Skeletal muscle tissue (tissue), 4 donors: ENCODE results near the gene TULP4. TPM values are rescaled to one million over a fixed set of nuclear protein-coding genes. Genes with fewer than 3 reads are reported as not detected.
"Not testable (repeated sequence)": the region's sequence is repeated elsewhere in the genome, so short reads cannot be mapped to it uniquely, and the experiment has no call there.

ENCODE experiments used
- H3K27ac ChIP-seq: one replicate; pipeline ENCODE4 v1.7.0; 2013; ENCODE audit warnings: mild to moderate bottlenecking, low read depth, low read length, inconsistent platforms
- H3K27me3 ChIP-seq, 3 donors: one replicate each; pipeline ENCODE4 v1.7.0; 2013; ENCODE audit warnings: low read length in 3 of 3; ENCODE audit not compliant: control insufficient read depth in 3 of 3, insufficient read depth in 3 of 3
- H3K36me3 ChIP-seq, 3 donors: one replicate each; pipeline ENCODE4 v1.7.0; 2013; ENCODE audit warnings: low read length in 3 of 3; ENCODE audit not compliant: control insufficient read depth in 3 of 3, insufficient read depth in 3 of 3
- H3K4me1 ChIP-seq, 3 donors: one replicate each; pipeline ENCODE4 v1.7.0; 2013; ENCODE audit warnings: low read length in 3 of 3, mild to moderate bottlenecking in 3 of 3; ENCODE audit not compliant: control insufficient read depth in 3 of 3, insufficient read depth in 3 of 3
- H3K4me3 ChIP-seq, 3 donors: one replicate each; pipeline ENCODE4 v1.7.0; 2013; ENCODE audit warnings: low read length in 3 of 3
- H3K9ac ChIP-seq, 3 donors: one replicate each; pipeline ENCODE4 v1.7.0; 2013; ENCODE audit warnings: low read length in 3 of 3, mild to moderate bottlenecking in 3 of 3, moderate library complexity in 2 of 3, low read depth in 1 of 3
- H3K9me3 ChIP-seq, 3 donors: one replicate each; pipeline ENCODE4 v1.7.0; 2013; ENCODE audit warnings: low read length in 3 of 3; ENCODE audit not compliant: control insufficient read depth in 3 of 3
- total RNA-seq: library from RNA; depleted of rRNA; stranded (reverse); fragments of >200 nt; gene quantifications from one replicate; pipeline ENCODE4 v1.2.3, GENCODE V29; 2014
- donor health status: Osteomylitis.

TULP4 gene
- total RNA-seq, 1 donor from 2014 or later = 634 TPM

- peaks cover 0 to under 1% (median 0%) of the 10 kb centered on the region in 3 donors for H3K9me3 ChIP-seq
- H3K4me1 ChIP-seq = peaks cover 0 to 5% (median 4%) of the 10 kb centered on the region in 3 donors
- H3K27me3 ChIP-seq = no peaks in the 10 kb centered on the region
- H3K36me3 ChIP-seq = no peaks in the 10 kb centered on the region
- H3K4me3 ChIP-seq = no peak overlapping the region
- H3K9ac ChIP-seq = no peak overlapping the region
- no peak overlapping the region for H3K27ac ChIP-seq
Measured at GRCh38 chr6:158398252-158399024, 86.2 kb downstream of the TULP4 start.

- Histone ChIP-seq H3K27me3 (no peaks in the 10 kb centered on the region), H3K4me1 (peaks cover 0 to 5% (median 4%) of the 10 kb centered on the region in 3 donors), H3K9ac (no peak overlapping the region), H3K9me3 (no peaks in the 10 kb centered on the region), H3K4me3 (no peak overlapping the region), H3K27ac (no peak overlapping the region), H3K36me3 (no peaks in the 10 kb centered on the region)
Measured at GRCh38 chr6:158399040-158399700, 86.9 kb downstream of the TULP4 start.

DNA sequence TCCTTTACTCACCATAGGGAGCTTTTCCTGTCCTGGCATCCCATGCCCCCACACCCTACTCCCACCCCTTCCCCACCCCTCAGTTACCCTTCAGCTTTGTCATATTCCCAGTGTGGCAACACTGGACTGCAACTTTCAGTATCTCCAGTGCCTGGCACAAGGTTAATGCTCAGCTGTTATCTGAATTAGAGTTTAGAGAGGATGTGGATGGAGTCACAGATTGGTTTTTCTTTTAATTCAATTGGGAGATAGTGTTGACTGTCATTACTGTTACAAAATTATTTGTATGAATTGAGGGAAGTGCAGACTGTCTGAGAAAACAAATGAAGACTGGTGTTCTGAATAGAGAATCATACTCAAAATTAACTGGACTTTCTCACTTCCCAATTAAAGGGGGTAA, 89.9 kb downstream of the TULP4 start:
- Histone ChIP-seq H3K9me3 (no peaks in the 10 kb centered on the region), H3K36me3 (no peaks in the 10 kb centered on the region), H3K9ac (no peak overlapping the region), H3K27me3 (no peaks in the 10 kb centered on the region), H3K4me3 (no peak overlapping the region), H3K4me1 (peaks cover 0 to 8% (median 5%) of the 10 kb centered on the region in 3 donors), H3K27ac (no peak overlapping the region)

DNA sequence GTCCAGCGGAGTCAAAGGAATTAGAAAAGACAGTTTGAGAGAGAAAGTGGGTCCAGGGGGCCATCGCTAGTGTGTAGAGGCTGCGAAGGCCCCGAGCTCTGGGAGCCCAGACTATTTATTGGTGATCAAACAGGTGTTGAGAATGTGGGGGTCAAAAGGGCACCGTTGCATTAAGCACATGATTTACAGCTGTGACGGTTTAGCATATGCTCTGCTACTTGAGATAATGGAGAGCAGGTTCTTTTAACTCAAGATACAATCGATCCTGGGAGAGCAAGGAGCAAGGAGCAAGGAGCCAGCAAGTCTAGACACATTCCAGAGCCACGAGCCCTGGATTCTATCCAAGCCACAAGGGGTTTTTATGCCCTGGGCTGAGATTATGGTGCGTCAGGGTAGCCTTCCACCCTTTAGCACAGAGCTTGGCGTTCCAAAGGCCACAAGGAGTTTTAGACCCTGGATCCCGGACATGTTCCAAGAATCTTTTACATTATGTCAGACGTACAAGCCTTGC, 93.1 kb downstream of the TULP4 start:
- not testable (repeated sequence) for H3K9me3 ChIP-seq, H3K4me3 ChIP-seq, H3K27ac ChIP-seq, H3K9ac ChIP-seq, H3K36me3 ChIP-seq, H3K27me3 ChIP-seq
- peaks cover 8 to 14% (median 10%) of the 10 kb centered on the region in 3 donors for H3K4me1 ChIP-seq

- Histone ChIP-seq H3K27ac (no peak overlapping the region), H3K4me1 (peaks cover 8 to 14% (median 10%) of the 10 kb centered on the region in 3 donors), H3K27me3 (no peaks in the 10 kb centered on the region), H3K4me3 (no peak overlapping the region), H3K9me3 (no peaks in the 10 kb centered on the region), H3K9ac (no peak overlapping the region), H3K36me3 (no peaks in the 10 kb centered on the region)
Measured at GRCh38 chr6:158405933-158406332, 93.7 kb downstream of the TULP4 start.

- Histone ChIP-seq H3K36me3 (no peaks in the 10 kb centered on the region), H3K4me1 (peaks cover 8 to 14% (median 10%) of the 10 kb centered on the region in 3 donors), H3K9ac (no peak overlapping the region), H3K4me3 (no peak overlapping the region), H3K27ac (no peak overlapping the region), H3K9me3 (no peaks in the 10 kb centered on the region), H3K27me3 (no peaks in the 10 kb centered on the region)
Measured at GRCh38 chr6:158406736-158407135, 94.5 kb downstream of the TULP4 start.

- no peak overlapping the region for H3K9ac ChIP-seq
- no peak overlapping the region for H3K27ac ChIP-seq
- H3K36me3 ChIP-seq = no peaks in the 10 kb centered on the region
Measured at GRCh38 chr6:158408013-158408412, 95.7 kb downstream of the TULP4 start.

DNA sequence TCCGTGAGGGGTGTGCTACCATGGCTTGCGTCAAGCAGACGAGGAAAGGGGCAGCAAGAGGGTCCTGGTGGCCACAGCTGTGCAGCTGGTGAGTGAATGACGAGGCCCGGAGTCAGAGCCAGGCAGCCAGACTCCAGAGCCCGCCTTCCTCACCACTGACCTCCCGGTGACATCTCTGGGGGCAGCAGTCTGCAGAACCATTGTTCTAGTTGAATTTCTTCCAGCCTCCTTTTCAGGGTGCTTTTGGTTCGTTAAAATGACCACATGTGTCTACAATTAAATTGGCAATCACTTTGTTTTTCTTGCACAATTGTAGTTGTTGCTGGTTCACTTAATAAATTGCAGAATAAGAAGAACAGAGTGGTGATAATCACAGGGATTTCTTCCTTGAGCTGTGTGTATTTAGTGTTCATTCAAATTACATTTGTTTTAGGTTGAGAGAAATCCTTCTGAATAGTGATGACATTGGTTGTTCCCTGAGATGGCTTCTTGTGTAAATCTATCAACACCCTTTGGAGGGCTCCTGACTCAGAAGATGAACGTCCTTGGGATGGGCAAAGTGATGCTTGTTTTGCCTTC, 96.4 kb downstream of the TULP4 start:
- no peak overlapping the region for H3K9ac ChIP-seq
- peaks cover 0 to 4% (median 0%) of the 10 kb centered on the region in 3 donors for H3K36me3 ChIP-seq
- H3K27ac ChIP-seq = no peak overlapping the region
- no peak overlapping the region for H3K4me3 ChIP-seq
- H3K27me3 ChIP-seq = no peaks in the 10 kb centered on the region
- no peaks in the 10 kb centered on the region for H3K9me3 ChIP-seq
- H3K4me1 ChIP-seq = peaks cover 8 to 12% (median 10%) of the 10 kb centered on the region in 3 donors

More at GRCh38 chr6:158408013-158408412, 95.7 kb downstream of the TULP4 start:
- Histone ChIP-seq H3K9me3 (no peaks in the 10 kb centered on the region), H3K4me1 (peaks cover 8 to 13% (median 10%) of the 10 kb centered on the region in 3 donors), H3K4me3 (no peak overlapping the region), H3K27me3 (no peaks in the 10 kb centered on the region)

DNA sequence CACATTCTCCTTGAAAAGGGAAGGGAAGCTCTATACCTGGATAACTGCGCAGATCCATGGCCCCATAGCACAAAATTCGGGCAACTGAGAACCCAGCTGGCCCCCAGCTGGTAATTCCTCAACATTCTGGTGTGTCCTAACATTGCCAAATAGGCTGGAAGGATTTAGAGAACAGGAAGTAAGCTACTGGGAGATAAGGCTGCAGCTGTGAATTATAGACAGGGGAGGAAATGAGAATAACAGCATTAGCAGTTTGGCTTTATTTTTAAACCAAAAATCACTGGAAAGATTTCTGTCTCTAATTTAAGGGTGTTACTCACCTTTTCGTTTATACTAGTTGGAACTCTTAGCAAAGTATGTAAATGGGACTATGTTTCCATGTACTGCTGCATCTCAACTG, 97.2 kb downstream of the TULP4 start:
- Histone ChIP-seq H3K4me1 (peaks cover 8 to 12% (median 11%) of the 10 kb centered on the region in 3 donors), H3K36me3 (peaks cover 0 to 12% (median 3%) of the 10 kb centered on the region in 3 donors), H3K4me3 (no peak overlapping the region), H3K27me3 (no peaks in the 10 kb centered on the region), H3K9me3 (no peaks in the 10 kb centered on the region), H3K9ac (no peak overlapping the region), H3K27ac (no peak overlapping the region)

GRCh38 chr6:158410784-158411183, 98.5 kb downstream of the TULP4 start:
- Histone ChIP-seq H3K36me3 (peaks cover 0 to 13% (median 5%) of the 10 kb centered on the region in 3 donors), H3K27me3 (no peaks in the 10 kb centered on the region), H3K27ac (no peak overlapping the region), H3K9ac (no peak overlapping the region), H3K4me3 (no peak overlapping the region), H3K4me1 (peaks cover 8 to 12% (median 10%) of the 10 kb centered on the region in 3 donors), H3K9me3 (no peaks in the 10 kb centered on the region)
